SH-SY5Y (cell line): Measurements from ENCODE around the gene PER3.

Experiments used
- GATA2 ChIP-seq: IDR thresholded peaks from 2 replicates; pipeline ENCODE4 v1.6.1; 2011; ENCODE audit warnings: mild to moderate bottlenecking, low read depth, low read length
- GATA3 ChIP-seq: IDR thresholded peaks from 2 replicates; pipeline ENCODE4 v1.6.1; 2011; ENCODE audit warnings: low read depth, mild to moderate bottlenecking, low read length, moderate library complexity

DNA sequence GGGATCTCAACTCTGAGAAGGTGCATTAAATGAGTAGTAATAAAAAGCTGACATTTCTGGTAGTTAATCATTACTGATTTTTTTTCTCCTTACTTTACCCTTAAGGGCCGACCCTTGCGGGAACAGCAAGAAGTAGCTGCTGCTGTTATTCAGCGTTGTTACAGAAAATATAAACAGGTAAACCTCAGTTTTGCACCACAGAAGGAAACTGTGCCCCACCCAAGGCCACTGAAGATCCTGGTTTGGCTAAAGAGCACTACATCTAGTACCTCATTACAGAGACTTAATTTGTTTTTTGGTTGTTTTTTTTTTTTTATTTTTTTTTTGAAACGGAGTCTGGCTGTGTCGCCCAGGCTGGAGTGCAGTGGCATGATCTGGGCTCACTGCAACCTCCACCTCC, 36.5 kb upstream of the PER3 start:
- TF ChIP-seq GATA2 = no peak
- no peak for TF ChIP-seq GATA3
